HCT116 (cell line): ENCODE results near the gene SLC47A2. TPM values are rescaled to one million over a fixed set of nuclear protein-coding genes. Genes with fewer than 3 reads are reported as not detected.

Source experiments
- ATAC-seq: fragments of 200-7000 bp; cut with Tn5 transposase; 2 replicates; pipeline ENCODE4 v1.9.1; 2020; ENCODE audit warnings: mild to moderate bottlenecking, moderate library complexity
- BruUV-seq: library from RNA; stranded (reverse); fragments of 400-500 nt; replicated peaks from 2 replicates; lab custom pipeline; 2021; lab: Mats Ljungman, UMichigan
- CTCF ChIA-PET: fragments of 300-600 bp; sonication (Branson Sonifier 250); formaldehyde crosslinking; loops from one replicate; lab custom pipeline; 2021; ENCODE audit warnings: antibody characterized with exemption; lab: Charles Lee
- POLR2A ChIA-PET: fragments of 300-600, 350-600 bp; sonication (Branson Sonifier 250); formaldehyde crosslinking; loops from one replicate; lab custom pipeline; 2021; ENCODE audit warnings: antibody characterized with exemption; lab: Charles Lee
- RAD21 ChIA-PET, 2 experiments: fragments of 300-600 bp; sonication (Branson Sonifier 250); formaldehyde crosslinking; loops; one replicate each; lab custom pipeline; 2023; ENCODE audit warnings: low total read pairs in 2 of 2; ENCODE audit not compliant: uncharacterized antibody in 2 of 2, unreplicated experiment in 2 of 2, low non-redundant PET in 1 of 2; lab: Charles Lee
- DNase-seq: peaks from one replicate; pipeline ENCODE4 v3.0.0-alpha.2; 2010; ENCODE audit warnings: low read depth, low spot score
- H2AFZ ChIP-seq: fragments of 200-600 bp; shearing (Covaris generic), sonication (generic); 2 replicates; pipeline ENCODE4 v1.6.1; 2017; ENCODE audit warnings: low read depth, mixed run types, mixed read lengths, antibody characterized with exemption, low read length; ENCODE audit not compliant: poor library complexity, severe bottlenecking
- H3K27ac ChIP-seq: 2 replicates; pipeline ENCODE4 v1.5.1; 2012; ENCODE audit warnings: low read depth, low read length
- H3K27me3 ChIP-seq: fragments of 200-600 bp; sonication (generic); 2 replicates; pipeline ENCODE4 v1.6.1; 2016; ENCODE audit warnings: mixed run types, low read length, mixed read lengths; ENCODE audit not compliant: insufficient read depth
- H3K36me3 ChIP-seq, 2 experiments: fragments of 200-500 bp in 1 of 2; fragments of 200-600 bp in 1 of 2; sonication (Bioruptor generic) in 1 of 2; sonication (generic) in 1 of 2; 2 replicates each; pipeline versions ENCODE4 v1.5.1 to v1.6.1; 2014 to 2016; ENCODE audit warnings: low read length in 2 of 2, inconsistent platforms in 1 of 2, mixed read lengths in 1 of 2, mixed run types in 1 of 2; ENCODE audit not compliant: insufficient read depth in 2 of 2, control insufficient read depth in 1 of 2
- H3K4me1 ChIP-seq, 2 experiments: fragments of 200-600 bp in 1 of 2; sonication (generic) in 1 of 2; 2 replicates each; pipeline versions ENCODE4 v1.5.1 to v1.6.1; 2012 to 2017; ENCODE audit warnings: low read length in 2 of 2, inconsistent platforms in 1 of 2, mild to moderate bottlenecking in 1 of 2, mixed read lengths in 1 of 2, mixed run types in 1 of 2, moderate library complexity in 1 of 2; ENCODE audit not compliant: insufficient read depth in 2 of 2, control insufficient read depth in 1 of 2
- H3K4me2 ChIP-seq: fragments of 200-600 bp; sonication (generic); 2 replicates; pipeline ENCODE4 v1.6.1; 2017; ENCODE audit warnings: mixed run types, low read length, mixed read lengths
- H3K4me3 ChIP-seq, 2 experiments: fragments of 200-600 bp in 1 of 2; sonication (generic) in 1 of 2; replicated peaks in 1 of 2; 2 replicates each; pipeline ENCODE4 v1.5.1; 2011 to 2016; ENCODE audit warnings: low read length in 2 of 2, control low read depth in 1 of 2, low read depth in 1 of 2, mild to moderate bottlenecking in 1 of 2, mixed read lengths in 1 of 2, mixed run types in 1 of 2
- H3K79me2 ChIP-seq: fragments of 200-600 bp; sonication (generic); 2 replicates; pipeline ENCODE4 v1.6.1; 2017; ENCODE audit warnings: mild to moderate bottlenecking, mixed run types, low read length, moderate library complexity, mixed read lengths; ENCODE audit not compliant: insufficient read depth
- H3K9ac ChIP-seq: fragments of 200-600 bp; sonication (generic); 2 replicates; pipeline ENCODE4 v1.6.1; 2016; ENCODE audit warnings: low read length, mixed read lengths
- H3K9me2 ChIP-seq: fragments of 200-600 bp; sonication (generic), shearing (Covaris generic); 2 replicates; pipeline ENCODE4 v1.6.1; 2017; ENCODE audit warnings: mixed run types, mild to moderate bottlenecking, moderate library complexity; ENCODE audit not compliant: insufficient read depth
- H3K9me3 ChIP-seq, 2 experiments: fragments of 200-500 bp in 1 of 2; fragments of 200-600 bp in 1 of 2; sonication (Bioruptor generic) in 1 of 2; sonication (generic) in 1 of 2; 2 replicates each; pipeline ENCODE4 v1.6.1; 2014 to 2017; ENCODE audit warnings: low read length in 2 of 2, mixed read lengths in 2 of 2, inconsistent platforms in 1 of 2, low read depth in 1 of 2, mild to moderate bottlenecking in 1 of 2, mixed run types in 1 of 2, moderate library complexity in 1 of 2; ENCODE audit not compliant: control insufficient read depth in 1 of 2, insufficient read depth in 1 of 2
- H4K20me1 ChIP-seq: fragments of 200-600 bp; sonication (generic), shearing (Covaris generic); 2 replicates; pipeline ENCODE4 v1.6.1; 2017; ENCODE audit warnings: mixed run types, mild to moderate bottlenecking, moderate library complexity; ENCODE audit not compliant: insufficient read depth
- ATF3 ChIP-seq: IDR thresholded peaks from 2 replicates; pipeline ENCODE4 v1.6.1; 2012
- CEBPB ChIP-seq: IDR thresholded peaks from 2 replicates; pipeline ENCODE4 v1.6.1; 2012; ENCODE audit warnings: low read depth
- CTCF ChIP-seq, 3 experiments: fragments of 200-600 bp in 1 of 3; sonication (generic) in 1 of 3; IDR thresholded peaks in 2 of 3; conservative IDR thresholded peaks in 1 of 3; 2 replicates each; pipeline ENCODE4 v1.5.1; 2012 to 2017; ENCODE audit warnings: low read depth in 2 of 3, low read length in 2 of 3, antibody characterized with exemption in 1 of 3, borderline replicate concordance in 1 of 3, control low read depth in 1 of 3, mild to moderate bottlenecking in 1 of 3, mixed read lengths in 1 of 3, mixed run types in 1 of 3, moderate library complexity in 1 of 3; ENCODE audit not compliant: insufficient read depth in 1 of 3
- EGR1 ChIP-seq: IDR thresholded peaks from 2 replicates; pipeline ENCODE4 v1.6.1; 2012; ENCODE audit warnings: low read depth
- ELF1 ChIP-seq: IDR thresholded peaks from 2 replicates; pipeline ENCODE4 v1.6.1; 2012; ENCODE audit warnings: low read depth, borderline replicate concordance
- EZH2 ChIP-seq: fragments of 200-600 bp; sonication (generic); IDR thresholded peaks from 2 replicates; pipeline ENCODE4 v1.6.1; 2017; ENCODE audit warnings: antibody characterized with exemption, mixed run types
- EZH2phosphoT487 ChIP-seq: fragments of 200-600 bp; IDR thresholded peaks from 2 replicates; pipeline ENCODE4 v1.6.1; 2018; ENCODE audit warnings: antibody characterized with exemption, borderline replicate concordance
- FOSL1 ChIP-seq: IDR thresholded peaks from 2 replicates; pipeline ENCODE4 v1.6.1; 2012; ENCODE audit warnings: low read depth
- POLR2A ChIP-seq: IDR thresholded peaks from 2 replicates; pipeline ENCODE4 v1.7.0; 2011; ENCODE audit warnings: borderline replicate concordance; ENCODE audit not compliant: insufficient read depth, insufficient read length; ENCODE audit errors: extremely low read depth
- POLR2AphosphoS5 ChIP-seq: IDR thresholded peaks from 2 replicates; pipeline ENCODE4 v1.6.1; 2011; ENCODE audit warnings: mild to moderate bottlenecking, low read depth, low read length, moderate library complexity
- RAD21 ChIP-seq: IDR thresholded peaks from 2 replicates; pipeline ENCODE4 v1.6.1; 2012; ENCODE audit warnings: low read depth, mild to moderate bottlenecking
- REST ChIP-seq: IDR thresholded peaks from 2 replicates; pipeline ENCODE4 v1.6.1; 2012; ENCODE audit warnings: low read depth
- SIN3A ChIP-seq: IDR thresholded peaks from 2 replicates; pipeline ENCODE4 v1.6.1; 2012; ENCODE audit warnings: low read depth
- SP1 ChIP-seq: IDR thresholded peaks from 2 replicates; pipeline ENCODE4 v1.6.1; 2012; ENCODE audit warnings: low read depth
- SRF ChIP-seq: IDR thresholded peaks from 2 replicates; pipeline ENCODE4 v1.6.1; 2012; ENCODE audit warnings: low read depth
- TCF7L2 ChIP-seq: IDR thresholded peaks from 2 replicates; pipeline ENCODE4 v1.7.0; 2011; ENCODE audit warnings: borderline replicate concordance, inconsistent platforms; ENCODE audit not compliant: insufficient read depth, insufficient read length; ENCODE audit errors: extremely low read depth
- ZFX ChIP-seq: fragments of 450-650 bp; IDR thresholded peaks from 2 replicates; pipeline ENCODE4 v1.6.1; 2017
- intact Hi-C: fragments of 100-400 bp; cut with micrococcal nuclease; formaldehyde crosslinking; loops from 2 replicates; pipeline ENCODE4 v1.10.0; 2022
- total RNA-seq: library from RNA; stranded (reverse); gene quantifications from one replicate; pipeline ENCODE4 v1.2.1, GENCODE V29; 2021; ENCODE audit not compliant: unreplicated experiment

SLC47A2 gene
- total RNA-seq, 1 experiment from 2014 or later: not detected

GRCh38 chr17:19659366-19660177 is 56.8 kb downstream of the SLC47A2 start:
- RAD21 ChIA-PET: no interaction called here
- H3K27ac ChIP-seq: no peak overlapping the region
- BruUV-seq: no TSS peak
- ATAC-seq: no peak
- CTCF ChIA-PET: interaction anchor here (1.1 kb wide), 1 partner anchor 14 kb away, joined by 3 read pairs; no protein-coding TSS in a partner anchor
- no peaks in the 10 kb centered on the region for H3K9me2 ChIP-seq
- no peak for DNase-seq
- no peaks in the 10 kb centered on the region for H4K20me1 ChIP-seq
- H3K27me3 ChIP-seq: no peaks in the 10 kb centered on the region
- no peak overlapping the region for H3K4me2 ChIP-seq
- H2AFZ ChIP-seq: no peak overlapping the region
- TF ChIP-seq ELF1: no peak
- no peak for TF ChIP-seq EZH2
- no peak for TF ChIP-seq RAD21
- no peak for TF ChIP-seq SP1
- TF ChIP-seq CTCF (IDR thresholded peaks at IDR 0.05 in 2 of 3, conservative IDR thresholded peaks at IDR 0.05 in 1 of 3; ENCODE audit: borderline replicate concordance in 1 of 3, insufficient read depth in 1 of 3, low read depth in 2 of 3, low read length in 2 of 3): no peak
- TF ChIP-seq ATF3: no peak
- no peak for TF ChIP-seq EZH2phosphoT487
- TF ChIP-seq CEBPB: no peak
- no peak for TF ChIP-seq ZFX
- no peak for TF ChIP-seq POLR2A
- no peak for TF ChIP-seq REST
- no peak for TF ChIP-seq TCF7L2
- no peak for TF ChIP-seq FOSL1
- TF ChIP-seq SRF: no peak
- TF ChIP-seq SIN3A: no peak
- TF ChIP-seq POLR2AphosphoS5: no peak
- no peak for TF ChIP-seq EGR1
- intact Hi-C loops: no loop called here
- no peak overlapping the region for H3K9ac ChIP-seq
- POLR2A ChIA-PET: no interaction called here
- H3K79me2 ChIP-seq: no peaks in the 10 kb centered on the region; the same call in 1 of the 2 replicates
- no peak overlapping the region for H3K4me3 ChIP-seq
- no peaks in the 10 kb centered on the region for H3K4me1 ChIP-seq
- peaks cover 24 to 26% of the 10 kb centered on the region in 2 experiments; a peak in 2 of 4 replicates for H3K36me3 ChIP-seq
- H3K9me3 ChIP-seq: no peaks in the 10 kb centered on the region
